ENCODE data around the gene TCF7L2. TPM values are rescaled to one million over a fixed set of nuclear protein-coding genes. Genes with fewer than 3 reads are reported as not detected.
A peak's percentile ranks its signal among the peaks of the same experiment; 100 is the strongest.

Gene TCF7L2
- total RNA-seq, 1 donor from 2014 or later = 8.2 TPM

DNA sequence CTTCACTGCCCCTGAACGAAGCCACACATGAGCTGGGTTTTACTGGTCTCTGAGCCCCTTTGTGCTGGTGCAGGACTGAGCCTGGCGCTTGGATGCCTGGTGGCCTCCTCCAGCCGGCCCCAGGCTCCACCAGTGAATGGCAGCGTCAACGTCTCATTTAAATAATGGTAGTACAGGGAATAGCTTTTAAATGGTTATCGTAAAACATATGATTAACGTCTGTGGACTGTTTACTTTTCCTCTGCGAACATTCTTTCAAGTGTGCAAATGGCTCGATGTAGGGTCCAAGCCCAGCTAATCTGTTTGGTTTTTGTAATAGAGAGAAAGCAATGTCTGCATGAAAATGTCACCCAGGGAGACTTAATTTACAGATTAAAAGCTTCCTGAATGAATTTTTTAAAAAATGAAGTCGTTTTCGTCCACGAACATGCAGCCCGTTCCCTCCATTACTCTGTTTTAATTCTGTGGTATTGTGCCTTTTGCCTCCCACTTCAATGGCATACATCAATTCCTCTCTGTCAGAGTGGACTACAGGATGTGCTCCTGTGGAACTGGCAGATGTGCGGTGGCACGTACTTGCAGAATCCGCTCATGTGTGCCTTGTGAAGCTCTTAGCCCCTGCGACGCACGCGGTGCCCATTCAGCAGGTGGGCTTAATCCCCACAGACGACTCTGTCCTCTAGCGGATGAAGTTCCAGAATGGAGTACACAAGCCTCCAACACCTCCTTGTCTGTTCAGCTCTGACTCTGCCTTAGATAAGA, 192.7 kb downstream of the TCF7L2 start:
- peak in 1 of 2 donors; percentile 51 for DNase-seq (ENCODE audit: low spot score in 2 of 2)
- no peak overlapping the region for H3K27ac ChIP-seq
- intact Hi-C loops (cut with DNase I) = no loop called here
- H3K9me3 ChIP-seq = no peaks in the 10 kb centered on the region
- H3K36me3 ChIP-seq = peaks cover 27 to 37% of the 10 kb centered on the region in 2 donors
- no peaks in the 10 kb centered on the region for H3K27me3 ChIP-seq
- H3K4me3 ChIP-seq = no peak overlapping the region
- TF ChIP-seq, protein P1, sequence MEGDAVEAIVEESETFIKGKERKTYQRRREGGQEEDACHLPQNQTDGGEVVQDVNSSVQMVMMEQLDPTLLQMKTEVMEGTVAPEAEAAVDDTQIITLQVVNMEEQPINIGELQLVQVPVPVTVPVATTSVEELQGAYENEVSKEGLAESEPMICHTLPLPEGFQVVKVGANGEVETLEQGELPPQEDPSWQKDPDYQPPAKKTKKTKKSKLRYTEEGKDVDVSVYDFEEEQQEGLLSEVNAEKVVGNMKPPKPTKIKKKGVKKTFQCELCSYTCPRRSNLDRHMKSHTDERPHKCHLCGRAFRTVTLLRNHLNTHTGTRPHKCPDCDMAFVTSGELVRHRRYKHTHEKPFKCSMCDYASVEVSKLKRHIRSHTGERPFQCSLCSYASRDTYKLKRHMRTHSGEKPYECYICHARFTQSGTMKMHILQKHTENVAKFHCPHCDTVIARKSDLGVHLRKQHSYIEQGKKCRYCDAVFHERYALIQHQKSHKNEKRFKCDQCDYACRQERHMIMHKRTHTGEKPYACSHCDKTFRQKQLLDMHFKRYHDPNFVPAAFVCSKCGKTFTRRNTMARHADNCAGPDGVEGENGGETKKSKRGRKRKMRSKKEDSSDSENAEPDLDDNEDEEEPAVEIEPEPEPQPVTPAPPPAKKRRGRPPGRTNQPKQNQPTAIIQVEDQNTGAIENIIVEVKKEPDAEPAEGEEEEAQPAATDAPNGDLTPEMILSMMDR (IDR thresholded peaks at IDR 0.05) = no peak
- peaks cover 0 to 10% of the 10 kb centered on the region in 2 donors for H3K4me1 ChIP-seq

DNA sequence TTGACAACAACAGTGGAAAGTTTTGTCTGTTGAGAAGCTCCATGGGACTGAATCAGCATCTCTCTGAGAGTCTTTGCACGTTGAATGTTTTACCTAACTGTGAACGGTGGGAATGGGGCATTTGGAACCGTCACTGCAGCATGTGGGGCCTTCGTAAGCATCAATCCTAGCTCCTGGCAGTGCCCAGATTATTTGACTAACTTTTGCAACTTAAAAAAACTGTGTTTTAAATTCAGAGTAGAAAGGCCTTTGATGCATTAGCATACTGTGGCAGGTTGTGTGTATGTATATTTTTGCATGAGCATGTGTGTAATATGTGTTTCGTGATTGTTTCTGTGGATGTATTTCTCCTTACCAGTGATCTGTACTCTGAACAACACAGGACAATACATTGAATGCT, 194.5 kb downstream of the TCF7L2 start:
- peaks cover 35 to 50% of the 10 kb centered on the region in 2 donors for H3K36me3 ChIP-seq
- H3K9me3 ChIP-seq = no peaks in the 10 kb centered on the region
- no peaks in the 10 kb centered on the region for H3K27me3 ChIP-seq
- H3K4me3 ChIP-seq = no peak overlapping the region
- peaks cover 0 to 6% of the 10 kb centered on the region in 2 donors for H3K4me1 ChIP-seq
- no peak overlapping the region for H3K27ac ChIP-seq
- TF ChIP-seq, protein P1 (IDR thresholded peaks at IDR 0.05) = no peak
- intact Hi-C loops (cut with DNase I) = no loop called here
- DNase-seq (ENCODE audit: low spot score in 2 of 2) = no peak

DNA sequence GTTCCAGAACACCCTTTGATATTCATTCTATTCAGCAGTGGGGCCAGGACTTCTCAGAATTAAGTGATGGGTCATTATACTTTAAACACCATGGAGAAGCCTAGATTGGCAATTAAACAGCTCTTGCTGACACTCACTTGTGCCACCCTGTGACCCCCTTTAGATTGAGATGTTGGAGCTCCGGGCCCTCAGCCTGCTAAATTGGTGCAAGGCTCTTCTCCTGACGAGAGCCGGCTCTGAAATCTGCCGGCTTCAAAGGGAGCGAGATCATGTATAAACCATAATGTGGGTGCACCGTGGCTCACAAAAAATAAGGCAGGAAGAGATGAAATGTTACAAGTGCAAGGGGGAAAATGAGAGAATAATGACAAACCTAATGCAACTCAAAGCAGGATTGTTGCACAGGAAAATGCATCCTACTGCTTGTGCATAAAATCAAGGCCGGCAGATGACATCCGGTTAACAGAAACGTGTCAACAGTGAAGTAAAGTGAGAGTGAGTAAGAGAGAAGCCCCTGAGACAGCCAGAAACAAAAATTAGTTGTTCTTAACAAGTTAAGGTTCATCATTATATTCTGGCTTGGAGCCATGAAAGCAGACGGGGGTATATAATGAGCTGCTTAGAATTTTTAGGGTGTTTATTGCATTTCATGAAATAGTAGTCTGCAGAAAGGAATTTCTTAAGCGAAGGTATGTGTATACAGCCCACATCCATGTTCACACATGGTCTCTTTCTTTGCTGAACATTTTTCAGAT, 198.2 kb downstream of the TCF7L2 start:
- no peak overlapping the region for H3K4me3 ChIP-seq
- H3K4me1 ChIP-seq = peaks cover 0 to 2% of the 10 kb centered on the region in 2 donors
- H3K9me3 ChIP-seq = no peaks in the 10 kb centered on the region
- no peak for DNase-seq (ENCODE audit: low spot score in 2 of 2)
- H3K27me3 ChIP-seq = no peaks in the 10 kb centered on the region
- peaks cover 56 to 73% of the 10 kb centered on the region in 2 donors for H3K36me3 ChIP-seq
- TF ChIP-seq, protein P1 (IDR thresholded peaks at IDR 0.05) = no peak
- intact Hi-C loops (cut with DNase I) = no loop called here
- H3K27ac ChIP-seq = no peak overlapping the region

DNA sequence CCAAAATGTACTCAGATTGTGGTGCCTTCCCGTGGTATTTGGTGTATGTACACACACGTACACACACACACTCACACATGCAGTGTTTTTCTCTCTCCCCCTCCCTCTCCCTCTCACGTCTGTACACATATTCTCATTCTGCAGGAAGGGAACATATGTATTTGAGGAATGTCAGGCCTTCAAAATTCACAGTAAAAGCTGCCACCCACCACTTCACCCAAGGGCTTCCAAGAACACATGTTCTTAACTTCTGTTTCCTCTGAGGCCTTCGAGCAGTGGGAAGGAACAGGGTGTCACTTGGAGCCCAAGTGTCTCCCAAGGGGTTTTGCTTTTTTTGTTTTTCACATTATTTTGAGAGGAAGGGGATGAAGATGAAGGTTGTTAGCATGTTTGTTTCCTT, 198.9 kb downstream of the TCF7L2 start:
- Histone ChIP-seq H3K27ac (no peak overlapping the region), H3K4me3 (no peak overlapping the region), H3K4me1 (peaks cover 0 to 2% of the 10 kb centered on the region in 2 donors), H3K36me3 (peaks cover 56 to 73% of the 10 kb centered on the region in 2 donors), H3K27me3 (no peaks in the 10 kb centered on the region), H3K9me3 (no peaks in the 10 kb centered on the region)
- TF ChIP-seq, protein P1 (IDR thresholded peaks at IDR 0.05) = no peak
- intact Hi-C loops (cut with DNase I) = no loop called here
- DNase-seq (ENCODE audit: low spot score in 2 of 2) = no peak

DNA sequence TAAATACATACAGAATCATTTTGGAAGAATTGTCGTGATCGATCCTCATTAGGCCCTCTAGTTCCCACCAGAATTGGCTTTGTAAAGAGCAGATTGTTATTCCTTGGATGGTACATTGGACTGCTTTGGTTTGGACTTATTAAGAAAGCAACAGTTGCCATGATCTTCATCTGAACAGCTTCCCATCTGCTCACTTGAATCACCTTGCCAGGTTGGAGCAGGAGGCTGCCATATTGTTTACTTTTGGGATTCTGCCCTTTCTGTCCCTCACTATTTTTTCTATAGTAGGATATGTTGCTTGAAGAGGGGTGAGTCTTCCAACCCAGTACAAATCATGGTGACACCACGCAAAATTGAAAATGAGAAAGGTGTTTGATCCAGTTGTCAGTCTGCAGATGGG, 199.6 kb downstream of the TCF7L2 start:
- no peak for DNase-seq (ENCODE audit: low spot score in 2 of 2)
- H3K4me3 ChIP-seq = no peak overlapping the region
- H3K27ac ChIP-seq = no peak overlapping the region
- no peaks in the 10 kb centered on the region for H3K27me3 ChIP-seq
- TF ChIP-seq, protein P1 (IDR thresholded peaks at IDR 0.05) = no peak
- peaks cover 0 to 2% of the 10 kb centered on the region in 2 donors for H3K4me1 ChIP-seq
- peaks cover 54 to 73% of the 10 kb centered on the region in 2 donors for H3K36me3 ChIP-seq
- no peaks in the 10 kb centered on the region for H3K9me3 ChIP-seq
- intact Hi-C loops (cut with DNase I) = loop anchor here (5.0 kb wide), 1 partner anchor 238 kb away; no protein-coding TSS in a partner anchor
